ENCODE results near the gene CDH15.
"Not testable (repeated sequence)": the region's sequence is repeated elsewhere in the genome, so short reads cannot be mapped to it uniquely, and the experiment has no call there.

The CDH15 gene

GRCh38 chr16:89174055-89174827 lies 2.7 kb downstream of the CDH15 start:
- DNase-seq = peak; percentile 77

- DNase-seq = peak; percentile 76
Observed at GRCh38 chr16:89174877-89175276, 3.3 kb downstream of the CDH15 start.

- DNase-seq = peak; percentile 61
Observed at GRCh38 chr16:89175280-89176146, 4.0 kb downstream of the CDH15 start.

GRCh38 chr16:89176147-89176690 lies 4.7 kb downstream of the CDH15 start:
- DNase-seq = no peak

GRCh38 chr16:89176717-89177116 lies 5.2 kb downstream of the CDH15 start:
- DNase-seq = no peak

GRCh38 chr16:89177501-89177900 lies 6.0 kb downstream of the CDH15 start:
- DNase-seq = no peak

GRCh38 chr16:89178453-89179147 lies 7.1 kb downstream of the CDH15 start:
- no peak for DNase-seq

- no peak for DNase-seq
Observed at GRCh38 chr16:89179148-89179484, 7.6 kb downstream of the CDH15 start.

- no peak for DNase-seq
Observed at GRCh38 chr16:89179656-89180315, 8.2 kb downstream of the CDH15 start.

GRCh38 chr16:89183463-89183862 lies 11.9 kb downstream of the CDH15 start:
- peak; percentile 14 for DNase-seq

- peak; percentile 21 for DNase-seq
Observed at GRCh38 chr16:89183975-89184676, 12.6 kb downstream of the CDH15 start.

GRCh38 chr16:89184677-89184932 lies 13.1 kb downstream of the CDH15 start:
- DNase-seq = no peak

- peak; percentile 42 for DNase-seq
Observed at GRCh38 chr16:89184933-89185794, 13.6 kb downstream of the CDH15 start.

- peak; percentile 9 for DNase-seq
Observed at GRCh38 chr16:89185887-89186592, 14.5 kb downstream of the CDH15 start.

GRCh38 chr16:89186593-89187031 lies 15.1 kb downstream of the CDH15 start:
- DNase-seq = not testable (repeated sequence)

- DNase-seq = peak; percentile 39
Observed at GRCh38 chr16:89187032-89187769, 15.7 kb downstream of the CDH15 start.

GRCh38 chr16:89187770-89188392 lies 16.3 kb downstream of the CDH15 start:
- DNase-seq = peak; percentile 27

- DNase-seq = peak; percentile 16
Observed at GRCh38 chr16:89188471-89189357, 17.2 kb downstream of the CDH15 start.

Data from right hindlimb (tissue), 1 donor.